H1 (cell line): ENCODE results near the gene CXCL17. TPM values are rescaled to one million over a fixed set of nuclear protein-coding genes. Genes with fewer than 3 reads are reported as not detected.
A peak's percentile ranks its signal among the peaks of the same experiment; 100 is the strongest.

Experiments used
- CTCF ChIA-PET: fragments of 300-600 bp; sonication (Branson Sonifier 250); formaldehyde crosslinking; loops from one replicate; lab custom pipeline; 2021; ENCODE audit not compliant: partially characterized antibody; lab: Charles Lee
- POLR2A ChIA-PET: fragments of 300-600 bp; sonication (Branson Sonifier 250); formaldehyde crosslinking; loops from one replicate; lab custom pipeline; 2021; ENCODE audit warnings: inconsistent platforms; ENCODE audit not compliant: partially characterized antibody; lab: Charles Lee
- DNase-seq, 2 experiments: peaks; one replicate each; pipeline versions ENCODE4 v3.0.0 to v3.0.0-alpha.2; 2010 to 2022; ENCODE audit warnings: low spot score in 2 of 2, low read depth in 1 of 2, mixed read lengths in 1 of 2
- FAIRE-seq: peaks from 2 replicates; lab custom pipeline; 2011; peaks lifted over from hg19 to GRCh38; lab: Jason Lieb, UNC
- H2AFZ ChIP-seq: 2 replicates; pipeline ENCODE4 v1.8.1; 2012; ENCODE audit warnings: low read length, inconsistent platforms
- H2AK5ac ChIP-seq: 2 replicates; pipeline ENCODE4 v1.6.1; 2013; ENCODE audit warnings: low read depth, low read length
- H2BK120ac ChIP-seq: replicated peaks from 2 replicates; pipeline ENCODE3; 2013; ENCODE audit warnings: low read depth, low read length, inconsistent platforms
- H2BK12ac ChIP-seq: 2 replicates; pipeline ENCODE4 v1.6.1; 2013; ENCODE audit warnings: low read depth, low read length
- H2BK15ac ChIP-seq: 2 replicates; pipeline ENCODE4 v1.6.1; 2013; ENCODE audit warnings: low read length
- H2BK20ac ChIP-seq: 2 replicates; pipeline ENCODE4 v1.6.1; 2013; ENCODE audit warnings: low read length
- H2BK5ac ChIP-seq: 2 replicates; pipeline ENCODE4 v1.6.1; 2013; ENCODE audit warnings: low read depth, low read length
- H3K14ac ChIP-seq: 2 replicates; pipeline ENCODE4 v1.6.1; 2013; ENCODE audit warnings: inconsistent platforms; ENCODE audit not compliant: insufficient read length
- H3K18ac ChIP-seq: 2 replicates; pipeline ENCODE4 v1.6.1; 2013; ENCODE audit warnings: low read length; ENCODE audit errors: extremely low read depth
- H3K23ac ChIP-seq: 2 replicates; pipeline ENCODE4 v1.6.1; 2013; ENCODE audit warnings: inconsistent platforms; ENCODE audit not compliant: insufficient read length
- H3K23me2 ChIP-seq: 2 replicates; pipeline ENCODE4 v1.6.1; 2013; ENCODE audit warnings: low read depth, low read length
- H3K27ac ChIP-seq: 2 replicates; pipeline ENCODE4 v1.6.1; 2011; ENCODE audit warnings: low read depth, low read length, inconsistent platforms
- H3K27me3 ChIP-seq, 4 experiments: replicated peaks in 1 of 4; 1 replicate in 1 of 4; 2 replicates in 3 of 4; pipeline versions ENCODE4 v1.6.1 to v1.8.1; 2011 to 2013; ENCODE audit warnings: low read length in 3 of 4, mild to moderate bottlenecking in 3 of 4, inconsistent platforms in 2 of 4, mixed read lengths in 2 of 4, moderate library complexity in 1 of 4; ENCODE audit not compliant: control insufficient read depth in 3 of 4, insufficient read depth in 3 of 4; ENCODE audit errors: extremely low read depth in 1 of 4
- H3K36me3 ChIP-seq, 4 experiments: 2 replicates each; pipeline versions ENCODE4 v1.6.1 to v1.8.1; 2011 to 2013; ENCODE audit warnings: mild to moderate bottlenecking in 4 of 4, low read length in 3 of 4, moderate library complexity in 2 of 4, control low read depth in 1 of 4, inconsistent platforms in 1 of 4; ENCODE audit not compliant: insufficient read depth in 4 of 4, control insufficient read depth in 2 of 4
- H3K4ac ChIP-seq: replicated peaks from 2 replicates; pipeline ENCODE3; 2013; ENCODE audit warnings: low read length, low read depth, mixed read lengths, inconsistent platforms; ENCODE audit not compliant: insufficient read length
- H3K4me1 ChIP-seq, 4 experiments: replicated peaks in 1 of 4; 1 replicate in 1 of 4; 2 replicates in 3 of 4; pipeline versions ENCODE4 v1.6.1 to v1.8.1; 2011 to 2013; ENCODE audit warnings: low read length in 3 of 4, inconsistent platforms in 2 of 4, mixed read lengths in 1 of 4; ENCODE audit not compliant: insufficient read depth in 4 of 4, control insufficient read depth in 3 of 4
- H3K4me2 ChIP-seq, 2 experiments: 2 replicates each; pipeline versions ENCODE4 v1.6.1 to v1.8.1; 2011 to 2013; ENCODE audit warnings: low read depth in 2 of 2, low read length in 2 of 2, control low read depth in 1 of 2, inconsistent platforms in 1 of 2, mild to moderate bottlenecking in 1 of 2; ENCODE audit not compliant: insufficient read depth in 1 of 2
- H3K4me3 ChIP-seq, 4 experiments: fragments of 200-600, 300-600 bp in 1 of 4; sonication (generic), shearing (Covaris generic), sonication (Bioruptor Twin) in 1 of 4; 2 replicates each; pipeline versions ENCODE4 v1.5.1 to v1.8.1; 2011 to 2016; ENCODE audit warnings: low read length in 4 of 4, low read depth in 3 of 4, control low read depth in 2 of 4, inconsistent platforms in 2 of 4, mild to moderate bottlenecking in 2 of 4, mixed read lengths in 1 of 4, moderate library complexity in 1 of 4; ENCODE audit not compliant: insufficient read depth in 2 of 4; ENCODE audit errors: extremely low read depth in 1 of 4
- H3K56ac ChIP-seq: replicated peaks from 2 replicates; pipeline ENCODE3; 2013; ENCODE audit warnings: low read depth, mild to moderate bottlenecking, mixed read lengths, low read length, inconsistent platforms; ENCODE audit not compliant: insufficient read length
- H3K79me1 ChIP-seq: 2 replicates; pipeline ENCODE4 v1.6.1; 2013; ENCODE audit warnings: low read depth, low read length, control low read depth
- H3K79me2 ChIP-seq, 2 experiments: 2 replicates each; pipeline versions ENCODE4 v1.6.1 to v1.8.1; 2012 to 2013; ENCODE audit warnings: low read length in 2 of 2, mild to moderate bottlenecking in 2 of 2, inconsistent platforms in 1 of 2; ENCODE audit not compliant: insufficient read depth in 2 of 2, control insufficient read depth in 1 of 2
- H3K9ac ChIP-seq, 4 experiments: replicated peaks in 1 of 4; 1 replicate in 1 of 4; 2 replicates in 3 of 4; pipeline versions ENCODE4 v1.6.1 to v1.8.1; 2011 to 2013; ENCODE audit warnings: low read depth in 3 of 4, low read length in 3 of 4, control low read depth in 2 of 4, mild to moderate bottlenecking in 2 of 4, moderate library complexity in 2 of 4, inconsistent platforms in 1 of 4; ENCODE audit errors: extremely low read depth in 1 of 4
- H3K9me3 ChIP-seq, 2 experiments: 2 replicates each; pipeline versions ENCODE4 v1.6.1 to v1.8.1; 2012 to 2013; ENCODE audit warnings: mild to moderate bottlenecking in 2 of 2, moderate library complexity in 2 of 2, control low read depth in 1 of 2, inconsistent platforms in 1 of 2, low read depth in 1 of 2, low read length in 1 of 2, mixed read lengths in 1 of 2; ENCODE audit not compliant: insufficient read depth in 2 of 2
- H4K20me1 ChIP-seq, 2 experiments: replicated peaks in 1 of 2; 2 replicates each; pipeline versions ENCODE3 to v1.8.1; 2011 to 2013; ENCODE audit warnings: inconsistent platforms in 2 of 2, low read length in 2 of 2, mild to moderate bottlenecking in 1 of 2; ENCODE audit not compliant: insufficient read depth in 2 of 2, control insufficient read depth in 1 of 2
- H4K5ac ChIP-seq: 2 replicates; pipeline ENCODE4 v1.6.1; 2013; ENCODE audit warnings: low read length, low read depth, mixed read lengths, inconsistent platforms; ENCODE audit not compliant: insufficient read length
- H4K8ac ChIP-seq: 2 replicates; pipeline ENCODE4 v1.8.0; 2013; ENCODE audit warnings: mild to moderate bottlenecking, moderate library complexity, low read length, inconsistent platforms; ENCODE audit not compliant: insufficient read depth; ENCODE audit errors: extremely low read depth
- H4K91ac ChIP-seq: replicated peaks from 2 replicates; pipeline ENCODE3; 2013; ENCODE audit warnings: low read length, mixed read lengths, inconsistent platforms; ENCODE audit not compliant: insufficient read length
- CBX8 ChIP-seq: fragments of 300-800, 300-1000 bp; sonication (generic); IDR thresholded peaks from 2 replicates; pipeline ENCODE4 v1.7.1; 2016; ENCODE audit warnings: low read depth, low read length, borderline replicate concordance
- GTF2F1 ChIP-seq: IDR thresholded peaks from 2 replicates; pipeline ENCODE4 v1.6.1; 2012; ENCODE audit warnings: low read depth, low read length, improper control_type of control experiment, borderline replicate concordance
- JUND ChIP-seq: IDR thresholded peaks from 2 replicates; pipeline ENCODE4 v1.6.1; 2011; ENCODE audit warnings: mild to moderate bottlenecking, improper control_type of control experiment, low read length
- NRF1 ChIP-seq: IDR thresholded peaks from 2 replicates; pipeline ENCODE4 v1.6.1; 2011; ENCODE audit warnings: mild to moderate bottlenecking, low read depth, low read length, improper control_type of control experiment
- RAD21 ChIP-seq, 2 experiments: IDR thresholded peaks in 1 of 2; conservative IDR thresholded peaks in 1 of 2; 2 replicates each; pipeline ENCODE4 v1.6.1; 2011; ENCODE audit warnings: low read depth in 2 of 2, low read length in 2 of 2, improper control_type of control experiment in 1 of 2, inconsistent platforms in 1 of 2, mild to moderate bottlenecking in 1 of 2, moderate library complexity in 1 of 2
- SIX5 ChIP-seq: IDR thresholded peaks from 2 replicates; pipeline ENCODE4 v1.6.1; 2011; ENCODE audit warnings: mild to moderate bottlenecking, low read depth, low read length
- SRF ChIP-seq: IDR thresholded peaks from 2 replicates; pipeline ENCODE4 v1.6.1; 2011; ENCODE audit warnings: mild to moderate bottlenecking, low read depth, low read length, moderate library complexity
- TAF7 ChIP-seq: optimal IDR thresholded peaks from 2 replicates; pipeline ENCODE3; 2011; ENCODE audit warnings: low read depth, mild to moderate bottlenecking, inconsistent platforms, low read length, moderate library complexity, borderline replicate concordance
- WGBS, 2 experiments: shearing (Covaris generic) in 1 of 2; methylation state at CpG; one replicate each; pipeline versions ENCODE4 v1.1.6 to v1.1.7; 2013 to 2015; ENCODE audit warnings: low lambda C conversion rate in 2 of 2, mixed read lengths in 2 of 2, inconsistent platforms in 1 of 2, low coverage in 1 of 2, missing lambda C conversion rate in 1 of 2; ENCODE audit not compliant: insufficient replicate concordance in 2 of 2, insufficient coverage in 1 of 2, insufficient read length in 1 of 2; ENCODE audit errors: extremely low coverage in 1 of 2, missing lambda C conversion rate in 1 of 2; 5-methylcytosine and 5-hydroxymethylcytosine counted together
- polyA plus RNA-seq, 7 experiments: library from polyadenylated mRNA; depleted of rRNA in 3 of 7; stranded (reverse) in 5 of 7; unstranded in 2 of 7; fragments of >200 nt in 5 of 7; fragments of 200-250 nt in 2 of 7; gene quantifications; 1 replicate in 5 of 7; 2 replicates in 1 of 7; 4 replicates in 1 of 7; pipeline versions ENCODE4 v1.2.1 to v1.2.3, GENCODE V29; 2011 to 2013; ENCODE audit warnings: missing spikeins in 2 of 7, mixed read lengths in 2 of 7
- total RNA-seq: library from RNA; stranded (reverse); fragmentation: NEBNext Ultra II Directional; extraction: Animal tissue kit (Norgen Biotek cat#: 25700); gene quantifications from 2 replicates; pipeline ENCODE4 v1.2.1, GENCODE V29; 2021
- TF ChIP-seq, protein P1 (sequence below), 3 experiments: IDR thresholded peaks; 1 replicate in 2 of 3; 2 replicates in 1 of 3; pipeline versions ENCODE4 v1.5.1 to v1.6.1; 2011; ENCODE audit warnings: low read length in 3 of 3, mild to moderate bottlenecking in 3 of 3, inconsistent platforms in 2 of 3, low read depth in 1 of 3, moderate library complexity in 1 of 3; ENCODE audit not compliant: insufficient read depth in 1 of 3; ENCODE audit errors: control extremely low read depth in 1 of 3

The CXCL17 gene
- total and polyA plus RNA-seq, 2 of the 8 experiments (the other 6 are each of a cell fraction or from before 2014, with no cell fraction given), result not detected

DNA sequence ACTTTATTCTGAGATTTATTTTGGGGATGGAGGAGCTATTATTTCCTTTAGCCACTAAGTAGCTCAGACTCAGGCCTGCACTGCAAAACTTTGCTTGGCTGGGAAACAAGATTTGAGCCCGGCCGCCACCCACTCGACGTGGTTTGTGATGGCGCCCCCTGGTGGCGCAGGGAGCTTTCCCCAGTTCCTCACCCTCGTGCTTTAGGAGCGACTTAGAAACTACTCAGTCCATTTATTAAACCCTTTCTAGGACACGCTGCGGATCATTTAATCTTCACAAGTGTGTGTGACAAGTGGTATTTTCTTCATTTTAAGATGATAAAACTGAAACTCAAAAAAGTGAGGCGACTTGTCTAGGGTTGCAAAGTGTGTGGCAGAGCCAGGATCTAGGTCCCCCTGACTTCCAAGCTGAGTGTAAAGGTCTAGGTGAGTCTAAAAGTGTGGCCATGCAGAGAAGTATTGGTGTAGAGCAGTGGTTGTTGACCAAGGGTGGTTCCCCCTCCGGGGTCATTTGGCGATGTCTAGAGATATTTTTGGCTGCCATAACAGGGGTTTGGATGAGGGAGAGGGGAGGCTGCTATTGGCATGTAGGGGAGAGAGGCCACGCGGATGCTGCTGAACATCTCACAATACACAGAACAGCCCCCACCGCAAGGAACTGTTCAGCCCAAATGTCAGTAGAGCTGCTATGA is 2.2 kb downstream of the CXCL17 start:
- Histone ChIP-seq H3K27me3 (no peaks in the 10 kb centered on the region; a peak in 2 of 7 replicates), H2BK12ac (no peak overlapping the region), H3K9me3 (no peaks in the 10 kb centered on the region), H4K91ac (no peak overlapping the region), H3K79me1 (no peaks in the 10 kb centered on the region), H2BK5ac (no peak overlapping the region), H4K5ac (no peak overlapping the region), H3K4me3 (no peak overlapping the region), H3K79me2 (no peaks in the 10 kb centered on the region), H4K8ac (no peak overlapping the region), H3K4me2 (no peak overlapping the region), H2AFZ (no peak overlapping the region), H3K56ac (no peak overlapping the region), H3K23me2 (no peaks in the 10 kb centered on the region), H3K27ac (no peak overlapping the region), H2BK120ac (no peak overlapping the region), H2BK20ac (no peak overlapping the region), H3K14ac (no peak overlapping the region), H2AK5ac (no peak overlapping the region), H3K4me1 (peaks cover 0 to 7% (median 0%) of the 10 kb centered on the region in 4 experiments; a peak in 2 of 7 replicates), H3K36me3 (no peaks in the 10 kb centered on the region), H4K20me1 (no peaks in the 10 kb centered on the region), H3K9ac (no peak overlapping the region), H3K23ac (no peak overlapping the region), H3K18ac (no peak overlapping the region), H2BK15ac (no peak overlapping the region), H3K4ac (no peak overlapping the region)
- 40% methylated on average over 16 of the region's 16 CpGs; no CpG with 5 or more reads in 1 of the 2 experiments for WGBS, 2 experiments
- DNase-seq, result peak in 1 of 2 experiments; percentile 93
- peak; percentile 50 for FAIRE-seq
- ChIA-PET CTCF (interaction anchor here (0.6 to 5.9 kb wide), 56 partner anchors 9 to 552 kb away, joined by 3 to 72 read pairs (median 4); partner anchors contain the start of genes CEACAM1 and LIPE), POLR2A (interaction anchor here (0.7 to 1.5 kb wide), 6 partner anchors 16 to 39 kb away, joined by 3 to 8 read pairs (median 3); no protein-coding TSS in a partner anchor)
- no peak for TF ChIP-seq TAF7
- TF ChIP-seq SIX5, result no peak
- TF ChIP-seq, protein P1, sequence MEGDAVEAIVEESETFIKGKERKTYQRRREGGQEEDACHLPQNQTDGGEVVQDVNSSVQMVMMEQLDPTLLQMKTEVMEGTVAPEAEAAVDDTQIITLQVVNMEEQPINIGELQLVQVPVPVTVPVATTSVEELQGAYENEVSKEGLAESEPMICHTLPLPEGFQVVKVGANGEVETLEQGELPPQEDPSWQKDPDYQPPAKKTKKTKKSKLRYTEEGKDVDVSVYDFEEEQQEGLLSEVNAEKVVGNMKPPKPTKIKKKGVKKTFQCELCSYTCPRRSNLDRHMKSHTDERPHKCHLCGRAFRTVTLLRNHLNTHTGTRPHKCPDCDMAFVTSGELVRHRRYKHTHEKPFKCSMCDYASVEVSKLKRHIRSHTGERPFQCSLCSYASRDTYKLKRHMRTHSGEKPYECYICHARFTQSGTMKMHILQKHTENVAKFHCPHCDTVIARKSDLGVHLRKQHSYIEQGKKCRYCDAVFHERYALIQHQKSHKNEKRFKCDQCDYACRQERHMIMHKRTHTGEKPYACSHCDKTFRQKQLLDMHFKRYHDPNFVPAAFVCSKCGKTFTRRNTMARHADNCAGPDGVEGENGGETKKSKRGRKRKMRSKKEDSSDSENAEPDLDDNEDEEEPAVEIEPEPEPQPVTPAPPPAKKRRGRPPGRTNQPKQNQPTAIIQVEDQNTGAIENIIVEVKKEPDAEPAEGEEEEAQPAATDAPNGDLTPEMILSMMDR (IDR thresholded peaks at IDR 0.05; ENCODE audit: control extremely low read depth in 1 of 3, insufficient read depth in 1 of 3, low read depth in 1 of 3, low read length in 3 of 3), result peak; percentile 88 to 89 (median 89)
- no peak for TF ChIP-seq NRF1
- TF ChIP-seq CBX8, result no peak
- TF ChIP-seq SRF, result no peak
- peak in 1 of 2 experiments; percentile 47; a peak in 3 of 4 replicates for TF ChIP-seq RAD21 (IDR thresholded peaks at IDR 0.05 in 1 of 2, conservative IDR thresholded peaks at IDR 0.05 in 1 of 2; ENCODE audit: low read depth in 2 of 2, low read length in 2 of 2)
- TF ChIP-seq JUND, result no peak
- TF ChIP-seq GTF2F1, result no peak
